Kidney (tissue), 22 donors: ENCODE data around the gene CSRNP2. TPM values are rescaled to one million over a fixed set of nuclear protein-coding genes. Genes with fewer than 3 reads are reported as not detected.

Source experiments
- DNase-seq, 5 donors: peaks; one replicate each; pipeline ENCODE4 v3.0.0-alpha.2; 2013 to 2020
- FAIRE-seq: peaks from 2 replicates; lab custom pipeline; 2012; peaks lifted over from hg19 to GRCh38; lab: Jason Lieb, UNC
- H3K27ac ChIP-seq, 2 donors: one replicate each; pipeline ENCODE4 v1.7.0; 2013; ENCODE audit warnings: low read depth in 2 of 2, low read length in 2 of 2, inconsistent platforms in 1 of 2
- H3K27me3 ChIP-seq: one replicate; pipeline ENCODE4 v1.7.1; 2013; ENCODE audit warnings: low read length, inconsistent platforms; ENCODE audit not compliant: control insufficient read depth, insufficient read depth
- H3K36me3 ChIP-seq, 3 donors: one replicate each; pipeline versions ENCODE4 v1.7.0 to v1.7.1; 2013; ENCODE audit warnings: low read length in 3 of 3, control low read depth in 1 of 3, inconsistent platforms in 1 of 3; ENCODE audit not compliant: insufficient read depth in 3 of 3, control insufficient read depth in 2 of 3
- H3K4me1 ChIP-seq, 3 donors: one replicate each; pipeline versions ENCODE4 v1.7.0 to v1.7.1; 2013; ENCODE audit warnings: low read length in 3 of 3, inconsistent platforms in 1 of 3, low read depth in 1 of 3; ENCODE audit not compliant: control insufficient read depth in 2 of 3, insufficient read depth in 2 of 3
- H3K4me3 ChIP-seq, 3 donors: one replicate each; pipeline versions ENCODE4 v1.7.0 to v1.8.1; 2013; ENCODE audit warnings: low read length in 3 of 3, control low read depth in 1 of 3, inconsistent platforms in 1 of 3
- H3K9ac ChIP-seq, 3 donors: one replicate each; pipeline versions ENCODE4 v1.7.0 to v1.7.1; 2013; ENCODE audit warnings: low read length in 3 of 3, control low read depth in 1 of 3, inconsistent platforms in 1 of 3
- H3K9me3 ChIP-seq, 3 donors: one replicate each; pipeline versions ENCODE4 v1.7.0 to v1.7.1; 2013; ENCODE audit warnings: low read length in 3 of 3, control low read depth in 1 of 3, inconsistent platforms in 1 of 3; ENCODE audit not compliant: control insufficient read depth in 2 of 3, insufficient read depth in 1 of 3
- CTCF ChIP-seq: IDR thresholded peaks from 3 replicates; pipeline ENCODE4 v1.5.1; 2012; ENCODE audit warnings: mild to moderate bottlenecking, moderate library complexity, borderline replicate concordance; ENCODE audit not compliant: insufficient read depth; ENCODE audit errors: extremely low read depth
- intact Hi-C: fragments of 100-400 bp; cut with DNase I; formaldehyde crosslinking; loops from one replicate; pipeline ENCODE4 v1.11.1; 2022
- long read RNA-seq, 10 donors: library from polyadenylated mRNA in 1 of 10; unstranded in 1 of 10; transcript quantifications; one replicate each; pipeline ENCODE4 v2.0.0 and lab custom pipeline, GENCODE V29; 2021 to 2026
- polyA plus RNA-seq: library from polyadenylated mRNA; stranded (reverse); fragments of 350-450 nt; fragmentation: Illumina TruSeq; extraction: RNeasy Lipid Tissue Mini Kit (QIAGEN cat#74804); gene quantifications from one replicate; pipeline ENCODE4 v1.2.3, GENCODE V29; 2014; ENCODE audit warnings: low read depth, low replicate concordance; ENCODE audit not compliant: insufficient read depth
- total RNA-seq: library from RNA; stranded (reverse); fragmentation: NEBNext Ultra II Directional; extraction: Animal tissue kit (Norgen Biotek cat#: 25700); gene quantifications from one replicate; pipeline ENCODE4 v1.2.1, GENCODE V29; 2021
- donor health status: control.
- donor health status: control.
- donor health status: control.
- donor health status: control.
- donor health status: control.
- donor health status: DM: yes; HTN: yes; CAD: no.
- donor health status: Normal renal cell carcinoma (clear cell type).

Gene CSRNP2
- total RNA-seq, result 29.6 TPM
- polyA plus RNA-seq, result 8.5 TPM
- long read RNA-seq, donor 1, partial matches to known transcripts, result 7 of 7 reads
- long read RNA-seq, donor 1, other reads (novel, unspliced or antisense), result 0 of 7 reads
- long read RNA-seq, donor 2, full-length matches to known transcripts, result 5 of 5 reads
- long read RNA-seq, donor 2, partial matches to known transcripts, result 0 of 5 reads
- long read RNA-seq, donor 2, other reads (novel, unspliced or antisense), result 0 of 5 reads
- long read RNA-seq, donor 3, full-length matches to known transcripts, result 1 of 1 reads
- long read RNA-seq, donor 3, partial matches to known transcripts, result 0 of 1 reads
- long read RNA-seq, donor 3, other reads (novel, unspliced or antisense), result 0 of 1 reads
- long read RNA-seq, donor 4, full-length matches to known transcripts, result 2 of 2 reads
- long read RNA-seq, donor 4, partial matches to known transcripts, result 0 of 2 reads
- long read RNA-seq, donor 4, other reads (novel, unspliced or antisense), result 0 of 2 reads
- long read RNA-seq, donor 5, result 0 reads
- long read RNA-seq, donor 6, result 0 reads
- long read RNA-seq, donor 7, full-length matches to known transcripts, result 4 of 14 reads
- long read RNA-seq, donor 7, partial matches to known transcripts, result 0 of 14 reads
- long read RNA-seq, donor 7, other reads (novel, unspliced or antisense), result 10 of 14 reads
- long read RNA-seq, donor 8, full-length matches to known transcripts, result 1 of 1 reads
- long read RNA-seq, donor 8, partial matches to known transcripts, result 0 of 1 reads
- long read RNA-seq, donor 8, other reads (novel, unspliced or antisense), result 0 of 1 reads
- long read RNA-seq, donor 9, full-length matches to known transcripts, result 3 of 3 reads
- long read RNA-seq, donor 9, partial matches to known transcripts, result 0 of 3 reads
- long read RNA-seq, donor 9, other reads (novel, unspliced or antisense), result 0 of 3 reads
- long read RNA-seq, donor 10, partial matches to known transcripts, result 0 of 1 reads
- long read RNA-seq, donor 10, other reads (novel, unspliced or antisense), result 0 of 1 reads

GRCh38 chr12:51083126-51083833, at the start of gene CSRNP2:
Gene CSRNP2 (minus strand): TSS chr12:51083596. CDS start chr12:51076561, 7,035 bp downstream.
- no peak for TF ChIP-seq CTCF
- intact Hi-C loops, result no loop called here
- DNase-seq (peak; percentile 98 to 99 (median 98)), FAIRE-seq (no peak)
- Histone ChIP-seq H3K27me3 (no peaks in the 10 kb centered on the region), H3K9ac (peak within 1 kb of the TSS; percentile 77 to 87 (median 83)), H3K27ac (peak within 1 kb of the TSS; percentile 64 to 94), H3K36me3 (no peaks in the 10 kb centered on the region), H3K4me3 (peak within 1 kb of the TSS; percentile 88 to 93 (median 91)), H3K9me3 (no peaks in the 10 kb centered on the region), H3K4me1 (peaks cover 0 to 5% (median 5%) of the 10 kb centered on the region in 3 donors)

GRCh38 chr12:51132693-51133092, 49.3 kb upstream of the CSRNP2 start:
- no peak for FAIRE-seq
- no peak for TF ChIP-seq CTCF
- Histone ChIP-seq H3K4me1 (no peaks in the 10 kb centered on the region), H3K27ac (no peak overlapping the region), H3K4me3 (no peak overlapping the region), H3K36me3 (no peaks in the 10 kb centered on the region), H3K27me3 (no peaks in the 10 kb centered on the region), H3K9me3 (no peaks in the 10 kb centered on the region), H3K9ac (no peak overlapping the region)
- DNase-seq, result no peak
- intact Hi-C loops, result no loop called here

- DNase-seq (peak in 1 of 5 donors; percentile 14), FAIRE-seq (no peak)
- H3K36me3 ChIP-seq, result no peaks in the 10 kb centered on the region
- no peaks in the 10 kb centered on the region for H3K9me3 ChIP-seq
- H3K4me3 ChIP-seq, result no peak overlapping the region
- H3K27ac ChIP-seq, result no peak overlapping the region
- no peaks in the 10 kb centered on the region for H3K27me3 ChIP-seq
- H3K4me1 ChIP-seq, result no peaks in the 10 kb centered on the region
- intact Hi-C loops, result no loop called here
- no peak overlapping the region for H3K9ac ChIP-seq
- no peak for TF ChIP-seq CTCF
These were observed 48.5 kb upstream of the CSRNP2 start for GRCh38 chr12:51131745-51132521.
